Panc1 (cell line): Measurements from ENCODE around the gene TMEM238L.

Experiments
- CTCF ChIP-seq: fragments of 450-650 bp; IDR thresholded peaks from 2 replicates; pipeline ENCODE4 v1.5.1; 2017; ENCODE audit warnings: mild to moderate bottlenecking
- POLR2AphosphoS5 ChIP-seq: IDR thresholded peaks from 2 replicates; pipeline ENCODE4 v1.6.1; 2012; ENCODE audit warnings: mild to moderate bottlenecking, low read depth, low read length, moderate library complexity

- TF ChIP-seq CTCF (no peak), POLR2AphosphoS5 (no peak)
Measured at GRCh38 chr17:10806545-10807262, 2.8 kb upstream of the TMEM238L start.
